NCI-H146 treated with DMSO at 0.1 percent for 48 hours (cell line): ENCODE measurements around the gene PSMA3.

Experiments used
- DNase-seq: peaks from one replicate; lab custom pipeline; 2025; ENCODE audit not compliant: unreplicated experiment; lab: John Stamatoyannopoulos, UW

The PSMA3 gene

GRCh38 chr14:58298477-58299400 lies 54.1 kb downstream of the PSMA3 start, which contains the start of gene ARID4A:
Gene ARID4A, plus strand, starts transcription at chr14:58298555. Its CDS starts 1,300 bp downstream, at chr14:58299855.
- no peak for DNase-seq

DNA sequence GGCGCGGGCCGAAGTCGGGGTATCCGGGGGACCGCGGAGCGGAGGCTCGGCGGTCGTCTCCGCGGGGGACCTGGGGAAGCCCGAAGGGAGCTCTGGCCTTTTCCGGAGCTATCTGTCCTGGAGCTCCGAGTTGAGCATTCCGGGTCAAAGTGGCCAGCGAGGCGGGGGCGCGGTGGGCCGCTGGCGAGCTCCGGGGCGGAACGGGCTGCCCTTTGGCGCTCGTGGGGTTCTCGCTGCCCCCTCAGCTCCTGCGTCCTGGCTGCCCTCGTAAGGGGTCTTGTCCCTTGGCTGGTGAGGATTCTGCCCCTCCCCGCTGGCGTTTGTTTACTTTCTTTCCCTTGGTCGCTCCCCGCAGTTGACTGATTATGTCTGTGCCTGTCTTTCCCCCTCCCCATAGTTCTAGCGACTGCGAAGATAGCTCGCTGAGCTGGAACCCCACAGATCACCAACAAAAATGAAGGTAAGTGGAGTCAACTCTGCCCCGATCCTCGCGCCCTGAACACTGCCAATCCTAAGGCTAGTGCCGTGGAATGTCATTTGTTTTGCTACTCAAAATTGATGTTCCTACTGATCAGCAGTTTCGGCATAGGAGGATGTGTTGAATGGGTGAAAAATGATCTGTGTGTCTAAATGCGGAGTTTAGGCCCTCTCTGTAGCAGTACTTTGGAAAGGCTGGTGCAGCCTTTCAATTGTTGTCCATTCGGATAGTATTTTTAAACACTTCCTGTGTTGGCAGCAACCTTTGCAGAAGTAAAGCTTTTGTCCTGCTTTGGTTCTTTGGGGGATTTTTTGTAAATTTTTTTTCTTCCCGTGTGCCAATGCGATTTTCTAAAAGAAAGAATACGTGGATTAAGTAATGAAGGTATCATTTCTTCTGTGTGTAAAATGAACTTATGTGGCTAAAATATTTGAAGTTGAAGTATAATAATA lies 55.0 kb downstream of the PSMA3 start:
- DNase-seq, result no peak

- no peak for DNase-seq
Measured at GRCh38 chr14:58301416-58301815, 56.8 kb downstream of the PSMA3 start.

DNA sequence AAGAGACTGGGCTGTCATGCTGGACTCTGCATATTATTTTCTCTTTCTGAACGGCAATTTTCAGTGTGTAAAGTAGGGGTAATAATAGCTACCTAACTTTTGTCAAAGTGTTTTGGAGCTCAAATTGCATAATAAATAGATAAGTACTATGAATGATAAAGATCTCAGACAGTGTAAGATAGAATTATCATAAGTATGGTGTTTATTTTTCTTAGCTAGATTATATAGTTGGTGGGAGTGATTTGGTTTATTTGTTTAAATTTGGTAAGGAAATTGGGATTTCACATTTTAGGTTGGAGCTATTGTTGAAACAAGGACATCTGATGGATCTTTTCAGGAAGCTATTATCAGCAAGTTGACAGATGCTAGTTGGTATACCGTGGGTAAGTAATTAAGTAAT lies 61.1 kb downstream of the PSMA3 start:
- DNase-seq, result no peak

GRCh38 chr14:58307597-58308316 lies 63.1 kb downstream of the PSMA3 start:
- DNase-seq, result no peak

- DNase-seq, result no peak
Measured at GRCh38 chr14:58309086-58309485, 64.4 kb downstream of the PSMA3 start.

GRCh38 chr14:58313699-58314098 lies 69.1 kb downstream of the PSMA3 start:
- no peak for DNase-seq

- no peak for DNase-seq
Measured at GRCh38 chr14:58315606-58316005, 71.0 kb downstream of the PSMA3 start.
